IMR-90 (cell line): ENCODE results near the gene GUCY2F. TPM values are rescaled to one million over a fixed set of nuclear protein-coding genes. Genes with fewer than 3 reads are reported as not detected.

Source experiments
- ATAC-seq: fragments of 200-7000 bp; cut with Tn5 transposase; 2 replicates; pipeline ENCODE4 v1.9.1; 2020; ENCODE audit warnings: low read depth, mild to moderate bottlenecking, moderate library complexity
- BruUV-seq: library from RNA; stranded (reverse); fragments of 400-500 nt; replicated peaks from 2 replicates; lab custom pipeline; 2021; lab: Mats Ljungman, UMichigan
- CTCF ChIA-PET: fragments of 300-600 bp; formaldehyde crosslinking; extraction: SDS; loops from one replicate; lab custom pipeline; 2021; ENCODE audit warnings: antibody characterized with exemption; lab: Yijun Ruan, JAX
- POLR2A ChIA-PET: fragments of 300-600 bp; sonication (Branson Sonifier 250); formaldehyde crosslinking; loops from one replicate; lab custom pipeline; 2022; ENCODE audit warnings: antibody characterized with exemption; ENCODE audit not compliant: unreplicated experiment; lab: Charles Lee
- DNase-seq: peaks from one replicate; pipeline ENCODE4 v3.0.0; 2013
- H2AFZ ChIP-seq: replicated peaks from 2 replicates; pipeline ENCODE3; 2013; ENCODE audit warnings: low read length, mild to moderate bottlenecking; ENCODE audit not compliant: poor library complexity
- H2AK5ac ChIP-seq: 2 replicates; pipeline ENCODE4 v1.6.1; 2013; ENCODE audit warnings: low read depth, low read length, inconsistent platforms
- H2AK9ac ChIP-seq: replicated peaks from 2 replicates; pipeline ENCODE3; 2013; ENCODE audit warnings: mild to moderate bottlenecking, low read depth, low read length, moderate library complexity; ENCODE audit not compliant: poor library complexity
- H2BK120ac ChIP-seq: 2 replicates; pipeline ENCODE4 v1.6.1; 2013; ENCODE audit warnings: low read depth, low read length, inconsistent platforms
- H2BK15ac ChIP-seq: 3 replicates; pipeline ENCODE4 v1.6.1; 2013; ENCODE audit warnings: low read depth, low read length, inconsistent platforms
- H2BK20ac ChIP-seq: 2 replicates; pipeline ENCODE4 v1.6.1; 2013; ENCODE audit warnings: low read depth, mild to moderate bottlenecking, inconsistent platforms, low read length, moderate library complexity
- H2BK5ac ChIP-seq: 2 replicates; pipeline ENCODE4 v1.6.1; 2013; ENCODE audit warnings: mild to moderate bottlenecking, low read depth, low read length, inconsistent platforms; ENCODE audit not compliant: poor library complexity, severe bottlenecking
- H3K14ac ChIP-seq: replicated peaks from 2 replicates; pipeline ENCODE4 v1.6.1; 2013; ENCODE audit warnings: low read depth, low read length, inconsistent platforms
- H3K18ac ChIP-seq: 2 replicates; pipeline ENCODE4 v1.6.1; 2013; ENCODE audit warnings: low read depth, low read length, control low read depth
- H3K23ac ChIP-seq: 2 replicates; pipeline ENCODE4 v1.6.1; 2013; ENCODE audit warnings: low read depth, low read length, inconsistent platforms
- H3K27ac ChIP-seq: 2 replicates; pipeline ENCODE4 v1.5.1; 2013; ENCODE audit warnings: mild to moderate bottlenecking, control low read depth, low read length; ENCODE audit not compliant: insufficient read depth
- H3K27me3 ChIP-seq: 2 replicates; pipeline ENCODE4 v1.6.1; 2013; ENCODE audit warnings: low read length; ENCODE audit not compliant: control insufficient read depth, insufficient read depth
- H3K36me3 ChIP-seq: 2 replicates; pipeline ENCODE4 v1.6.1; 2013; ENCODE audit warnings: low read length, mixed read lengths; ENCODE audit not compliant: control insufficient read depth, insufficient read depth
- H3K4ac ChIP-seq: 2 replicates; pipeline ENCODE4 v1.6.1; 2013; ENCODE audit warnings: low read depth, low read length, inconsistent platforms
- H3K4me1 ChIP-seq: 2 replicates; pipeline ENCODE4 v1.6.1; 2013; ENCODE audit warnings: low read length, mixed read lengths; ENCODE audit not compliant: control insufficient read depth, insufficient read depth
- H3K4me2 ChIP-seq: 2 replicates; pipeline ENCODE4 v1.6.1; 2013; ENCODE audit warnings: low read depth, mild to moderate bottlenecking, control low read depth, low read length, moderate library complexity
- H3K4me3 ChIP-seq: 2 replicates; pipeline ENCODE4 v1.5.1; 2013; ENCODE audit warnings: low read depth, mild to moderate bottlenecking, control low read depth, low read length, moderate library complexity; ENCODE audit not compliant: insufficient read depth
- H3K56ac ChIP-seq: 2 replicates; pipeline ENCODE4 v1.6.1; 2013; ENCODE audit warnings: low read length, inconsistent platforms; ENCODE audit not compliant: insufficient read depth; ENCODE audit errors: extremely low read depth
- H3K79me1 ChIP-seq, 2 experiments: 2 replicates each; pipeline ENCODE4 v1.6.1; 2013; ENCODE audit warnings: low read length in 2 of 2, inconsistent platforms in 1 of 2, low read depth in 1 of 2
- H3K9ac ChIP-seq: 2 replicates; pipeline ENCODE4 v1.6.1; 2013; ENCODE audit warnings: low read depth, low read length, control low read depth
- H3K9me1 ChIP-seq: 2 replicates; pipeline ENCODE4 v1.6.1; 2013; ENCODE audit warnings: low read length, inconsistent platforms; ENCODE audit not compliant: insufficient read depth
- H3K9me3 ChIP-seq: 2 replicates; pipeline ENCODE4 v1.6.1; 2013; ENCODE audit warnings: low read length; ENCODE audit not compliant: control insufficient read depth, insufficient read depth
- H4K20me1 ChIP-seq: 2 replicates; pipeline ENCODE4 v1.6.1; 2013; ENCODE audit warnings: low read length, inconsistent platforms; ENCODE audit not compliant: insufficient read depth
- H4K5ac ChIP-seq: 2 replicates; pipeline ENCODE4 v1.6.1; 2013; ENCODE audit warnings: mild to moderate bottlenecking, low read depth, low read length, control low read depth
- H4K8ac ChIP-seq, 2 experiments: 2 replicates each; pipeline ENCODE4 v1.6.1; 2013; ENCODE audit warnings: low read depth in 2 of 2, low read length in 2 of 2, control low read depth in 1 of 2, inconsistent platforms in 1 of 2
- H4K91ac ChIP-seq: 2 replicates; pipeline ENCODE4 v1.6.1; 2013; ENCODE audit warnings: low read depth, low read length, inconsistent platforms; ENCODE audit not compliant: insufficient read depth
- BHLHE40 ChIP-seq: fragments of 150-350 bp; IDR thresholded peaks from 2 replicates; pipeline ENCODE4 v1.6.1; 2016; ENCODE audit warnings: mild to moderate bottlenecking, low read depth, low read length
- CTCF ChIP-seq: conservative IDR thresholded peaks from 2 replicates; pipeline ENCODE4 v1.5.1; 2012; ENCODE audit warnings: mild to moderate bottlenecking, low read depth, low read length, improper control_type of control experiment
- ELK1 ChIP-seq: fragments of 150-350 bp; IDR thresholded peaks from 2 replicates; pipeline ENCODE4 v1.6.1; 2016; ENCODE audit warnings: low read depth, mild to moderate bottlenecking, low read length, moderate library complexity, borderline replicate concordance
- MAZ ChIP-seq: IDR thresholded peaks from 2 replicates; pipeline ENCODE4 v1.6.1; 2012; ENCODE audit warnings: low read depth, mild to moderate bottlenecking, low read length, improper control_type of control experiment, moderate library complexity, borderline replicate concordance
- MXI1 ChIP-seq: IDR thresholded peaks from 2 replicates; pipeline ENCODE4 v1.6.1; 2012; ENCODE audit warnings: low read depth, mild to moderate bottlenecking, low read length, moderate library complexity, borderline replicate concordance
- NFE2L2 ChIP-seq: fragments of 150-350 bp; IDR thresholded peaks from 2 replicates; pipeline ENCODE4 v1.6.1; 2016; ENCODE audit warnings: low read depth, mild to moderate bottlenecking, low read length
- RCOR1 ChIP-seq: IDR thresholded peaks from 2 replicates; pipeline ENCODE4 v1.6.1; 2012; ENCODE audit warnings: mild to moderate bottlenecking, low read length, improper control_type of control experiment; ENCODE audit not compliant: insufficient replicate concordance
- RFX5 ChIP-seq: IDR thresholded peaks from 2 replicates; pipeline ENCODE4 v1.8.0; 2012; ENCODE audit warnings: low read depth, mild to moderate bottlenecking, low read length, moderate library complexity
- SMC3 ChIP-seq: fragments of 150-350 bp; IDR thresholded peaks from 2 replicates; pipeline ENCODE4 v1.6.1; 2016; ENCODE audit warnings: low read depth, mild to moderate bottlenecking, antibody characterized with exemption, low read length, moderate library complexity
- USF2 ChIP-seq: fragments of 150-350 bp; IDR thresholded peaks from 2 replicates; pipeline ENCODE4 v1.6.1; 2017; ENCODE audit warnings: mild to moderate bottlenecking, antibody characterized with exemption, low read length, low read depth
- WGBS, 2 experiments: methylation state at CpG; one replicate each; pipeline versions ENCODE4 v1.1.5 to v1.1.7; 2013; ENCODE audit warnings: missing lambda C conversion rate in 2 of 2; ENCODE audit not compliant: insufficient read length in 1 of 2; ENCODE audit errors: extremely low coverage in 2 of 2; 5-methylcytosine and 5-hydroxymethylcytosine counted together
- dilution Hi-C: fragments of 300-500 bp; cut with HindIII; formaldehyde crosslinking; loops from one replicate; pipeline ENCODE4 v1.14.3; 2018; ENCODE audit warnings: low sequenced_read_pairs; ENCODE audit not compliant: unreplicated experiment
- in situ Hi-C: fragments of 300-500 bp; cut with MboI; formaldehyde crosslinking; loops from 3 replicates; pipeline ENCODE4 v1.14.3; 2019; ENCODE audit warnings: low sequenced_read_pairs, inconsistent platforms, mixed read lengths
- intact Hi-C: fragments of 100-400 bp; cut with micrococcal nuclease; formaldehyde crosslinking; loops from 2 replicates; pipeline ENCODE4 v1.10.0; 2022
- polyA plus RNA-seq, 3 experiments: library from polyadenylated mRNA; depleted of rRNA; stranded (reverse); fragments of >200 nt; gene quantifications; 2 replicates each; pipeline ENCODE4 v1.2.3, GENCODE V29; 2012; ENCODE audit warnings: low replicate concordance in 1 of 3
- total RNA-seq: library from RNA; depleted of rRNA; stranded (reverse); fragments of >200 nt; gene quantifications from 2 replicates; pipeline ENCODE4 v1.2.3, GENCODE V29; 2012

Gene GUCY2F
- total and polyA plus RNA-seq, 2 of the 4 experiments (the other 2 are of a cell fraction) = not detected

- H3K36me3 ChIP-seq = no peaks in the 10 kb centered on the region
- no peaks in the 10 kb centered on the region for H3K4me1 ChIP-seq
- H2BK5ac ChIP-seq = no peak overlapping the region
- dilution Hi-C loops = no loop called here
- no peak overlapping the region for H2BK120ac ChIP-seq
- H4K5ac ChIP-seq = no peak overlapping the region
- H4K8ac ChIP-seq = no peak overlapping the region
- no peaks in the 10 kb centered on the region for H4K20me1 ChIP-seq
- no peaks in the 10 kb centered on the region for H3K79me1 ChIP-seq
- no peak overlapping the region for H2AFZ ChIP-seq
- no peaks in the 10 kb centered on the region for H3K9me1 ChIP-seq
- H2AK9ac ChIP-seq = no peak overlapping the region
- H3K27ac ChIP-seq = no peak overlapping the region
- no peak overlapping the region for H3K9ac ChIP-seq
- no peak overlapping the region for H2AK5ac ChIP-seq
- no peak overlapping the region for H3K14ac ChIP-seq
- H3K56ac ChIP-seq = no peak overlapping the region
- no peak for DNase-seq
- H2BK20ac ChIP-seq = no peak overlapping the region
- in situ Hi-C loops = no loop called here
- no peak for ATAC-seq
- H2BK15ac ChIP-seq = no peak overlapping the region
- POLR2A ChIA-PET = no interaction called here
- no peak overlapping the region for H3K23ac ChIP-seq
- no peak overlapping the region for H4K91ac ChIP-seq
- no peak overlapping the region for H3K18ac ChIP-seq
- WGBS, 2 experiments = no CpG with 5 or more reads among the region's 1 CpG
- intact Hi-C loops = no loop called here
- peaks cover 8% of the 10 kb centered on the region for H3K27me3 ChIP-seq
- H3K4me2 ChIP-seq = no peak overlapping the region
- no peak overlapping the region for H3K4me3 ChIP-seq
- H3K4ac ChIP-seq = no peak overlapping the region
- CTCF ChIA-PET = no interaction called here
- no peaks in the 10 kb centered on the region for H3K9me3 ChIP-seq
- TF ChIP-seq RFX5 (no peak), NFE2L2 (no peak), MAZ (no peak), ELK1 (no peak), BHLHE40 (no peak), CTCF (no peak), RCOR1 (no peak), MXI1 (no peak), USF2 (no peak), SMC3 (no peak)
- BruUV-seq = no TSS peak
Measured at GRCh38 chrX:109374262-109374960, 107.5 kb downstream of the GUCY2F start.
